Measurements from ENCODE around the gene DNAJC18. TPM values are rescaled to one million over a fixed set of nuclear protein-coding genes. Genes with fewer than 3 reads are reported as not detected.

Gene DNAJC18
- total RNA-seq, 2 experiments from 2014 or later: 3.7 to 5.4 TPM

GRCh38 chr5:139377226-139377625, 62.1 kb downstream of the DNAJC18 start:
- Mint-ChIP-seq H3K4me3 (no peak overlapping the region), H3K4me1 (ENCODE audit: low read depth) (peaks cover 8% of the 10 kb centered on the region), H3K36me3 (ENCODE audit: low read depth) (peaks cover 16% of the 10 kb centered on the region), H3K9me3 (ENCODE audit: insufficient read depth) (no peaks in the 10 kb centered on the region), H3K27ac (no peak overlapping the region), H3K27me3 (ENCODE audit: low read depth) (no peaks in the 10 kb centered on the region)
- no peak for ATAC-seq
- DNase-seq: no peak
- POLR2A ChIA-PET: interaction anchor here (0.6 to 1.1 kb wide), 2 partner anchors 16 to 912 kb away, joined by 3 read pairs; no protein-coding TSS in a partner anchor
- CTCF ChIA-PET: interaction anchor here (0.8 kb wide), 1 partner anchor 14 kb away, joined by 3 read pairs; no protein-coding TSS in a partner anchor

GRCh38 chr5:139376364-139376763, 63.0 kb downstream of the DNAJC18 start:
- no peaks in the 10 kb centered on the region for H3K27me3 Mint-ChIP-seq (ENCODE audit: low read depth)
- ATAC-seq (no peak), DNase-seq (no peak)
- H3K36me3 Mint-ChIP-seq (ENCODE audit: low read depth): peaks cover 20% of the 10 kb centered on the region
- no peak overlapping the region for H3K4me3 Mint-ChIP-seq
- POLR2A ChIA-PET: no interaction called here
- CTCF ChIA-PET: interaction anchor here (1.0 to 1.2 kb wide), 3 partner anchors 10 to 15 kb away, joined by 3 read pairs; no protein-coding TSS in a partner anchor
- no peaks in the 10 kb centered on the region for H3K9me3 Mint-ChIP-seq (ENCODE audit: insufficient read depth)
- H3K27ac Mint-ChIP-seq: no peak overlapping the region
- H3K4me1 Mint-ChIP-seq (ENCODE audit: low read depth): peaks cover 16% of the 10 kb centered on the region

GRCh38 chr5:139374909-139375308, 64.4 kb downstream of the DNAJC18 start:
- no peak for ATAC-seq
- H3K27ac Mint-ChIP-seq: no peak overlapping the region
- peaks cover 23% of the 10 kb centered on the region for H3K36me3 Mint-ChIP-seq (ENCODE audit: low read depth)
- no peak overlapping the region for H3K4me3 Mint-ChIP-seq
- peaks cover 26% of the 10 kb centered on the region for H3K4me1 Mint-ChIP-seq (ENCODE audit: low read depth)
- POLR2A ChIA-PET: interaction anchor here (1.7 kb wide), 1 partner anchor 16 kb away, joined by 5 read pairs; no protein-coding TSS in a partner anchor
- H3K27me3 Mint-ChIP-seq (ENCODE audit: low read depth): no peaks in the 10 kb centered on the region
- no peak for DNase-seq
- no peaks in the 10 kb centered on the region for H3K9me3 Mint-ChIP-seq (ENCODE audit: insufficient read depth)
- CTCF ChIA-PET: interaction anchor here (0.8 kb wide), 1 partner anchor 81 kb away, joined by 3 read pairs; no protein-coding TSS in a partner anchor

GRCh38 chr5:139371482-139372435, 67.6 kb downstream of the DNAJC18 start:
- Mint-ChIP-seq H3K27ac (peak overlapping the region; percentile 58), H3K27me3 (ENCODE audit: low read depth) (no peaks in the 10 kb centered on the region), H3K36me3 (ENCODE audit: low read depth) (peaks cover 32% of the 10 kb centered on the region), H3K9me3 (ENCODE audit: insufficient read depth) (no peaks in the 10 kb centered on the region), H3K4me3 (no peak overlapping the region), H3K4me1 (ENCODE audit: low read depth) (peaks cover 24% of the 10 kb centered on the region)
- ChIA-PET CTCF (interaction anchor here (0.9 to 2.2 kb wide), 5 partner anchors 16 to 109 kb away, joined by 3 to 7 read pairs (median 3); partner anchors contain the start of gene PAIP2), POLR2A (interaction anchor here (1.0 kb wide), 1 partner anchor 15 kb away, joined by 3 read pairs; no protein-coding TSS in a partner anchor)
- DNase-seq: no peak
- ATAC-seq: peak; percentile 41

- Mint-ChIP-seq H3K4me1 (ENCODE audit: low read depth) (peaks cover 24% of the 10 kb centered on the region), H3K4me3 (no peak overlapping the region), H3K9me3 (ENCODE audit: insufficient read depth) (no peaks in the 10 kb centered on the region), H3K27ac (no peak overlapping the region), H3K36me3 (ENCODE audit: low read depth) (peaks cover 42% of the 10 kb centered on the region), H3K27me3 (ENCODE audit: low read depth) (no peaks in the 10 kb centered on the region)
- ATAC-seq: no peak
- no peak for DNase-seq
- CTCF ChIA-PET: interaction anchor here (0.7 to 2.5 kb wide), 11 partner anchors 9 to 580 kb away, joined by 3 to 12 read pairs (median 3); partner anchors contain the start of genes MZB1 and PAIP2
- POLR2A ChIA-PET: interaction anchor here (1.0 kb wide), 1 partner anchor 22 kb away, joined by 6 read pairs; no protein-coding TSS in a partner anchor
These were observed 70.1 kb downstream of the DNAJC18 start for GRCh38 chr5:139369181-139369580.

GRCh38 chr5:139368613-139369012, 70.7 kb downstream of the DNAJC18 start:
- Mint-ChIP-seq H3K27ac (no peak overlapping the region), H3K4me3 (no peak overlapping the region), H3K9me3 (ENCODE audit: insufficient read depth) (no peaks in the 10 kb centered on the region), H3K27me3 (ENCODE audit: low read depth) (no peaks in the 10 kb centered on the region), H3K36me3 (ENCODE audit: low read depth) (peaks cover 45% of the 10 kb centered on the region), H3K4me1 (ENCODE audit: low read depth) (peaks cover 24% of the 10 kb centered on the region)
- POLR2A ChIA-PET: no interaction called here
- DNase-seq (no peak), ATAC-seq (no peak)
- CTCF ChIA-PET: interaction anchor here (0.7 to 2.5 kb wide), 9 partner anchors 8 to 579 kb away, joined by 3 to 12 read pairs (median 3); partner anchors contain the start of genes MZB1 and PAIP2

GRCh38 chr5:139364466-139364865, 74.9 kb downstream of the DNAJC18 start:
- peaks cover 46% of the 10 kb centered on the region for H3K36me3 Mint-ChIP-seq (ENCODE audit: low read depth)

GRCh38 chr5:139363937-139364336, 75.4 kb downstream of the DNAJC18 start:
- DNase-seq (no peak), ATAC-seq (no peak)
- ChIA-PET CTCF (interaction anchor here (1.2 kb wide), 1 partner anchor 27 kb away, joined by 4 read pairs; no protein-coding TSS in a partner anchor), POLR2A (no interaction called here)
- H3K27ac Mint-ChIP-seq: no peak overlapping the region
- H3K4me3 Mint-ChIP-seq: no peak overlapping the region
- H3K9me3 Mint-ChIP-seq (ENCODE audit: insufficient read depth): no peaks in the 10 kb centered on the region
- peaks cover 2% of the 10 kb centered on the region for H3K4me1 Mint-ChIP-seq (ENCODE audit: low read depth)
- no peaks in the 10 kb centered on the region for H3K27me3 Mint-ChIP-seq (ENCODE audit: low read depth)
- peaks cover 44% of the 10 kb centered on the region for H3K36me3 Mint-ChIP-seq (ENCODE audit: low read depth)

More at GRCh38 chr5:139364466-139364865, 74.9 kb downstream of the DNAJC18 start:
- Mint-ChIP-seq H3K9me3 (ENCODE audit: insufficient read depth) (no peaks in the 10 kb centered on the region), H3K4me3 (no peak overlapping the region), H3K27me3 (ENCODE audit: low read depth) (no peaks in the 10 kb centered on the region), H3K27ac (no peak overlapping the region), H3K4me1 (ENCODE audit: low read depth) (peaks cover 2% of the 10 kb centered on the region)
- CTCF ChIA-PET: no interaction called here
- no peak for ATAC-seq
- no peak for DNase-seq
- POLR2A ChIA-PET: interaction anchor here (1.4 kb wide), 1 partner anchor 9 kb away, joined by 3 read pairs; no protein-coding TSS in a partner anchor

- ChIA-PET CTCF (interaction anchor here (1.3 kb wide), 1 partner anchor 111 kb away, joined by 4 read pairs; no protein-coding TSS in a partner anchor), POLR2A (no interaction called here)
- H3K9me3 Mint-ChIP-seq (ENCODE audit: insufficient read depth): no peaks in the 10 kb centered on the region
- H3K27ac Mint-ChIP-seq: no peak overlapping the region
- no peak overlapping the region for H3K4me3 Mint-ChIP-seq
- H3K27me3 Mint-ChIP-seq (ENCODE audit: low read depth): no peaks in the 10 kb centered on the region
- DNase-seq: no peak
- ATAC-seq: no peak
- peaks cover 4% of the 10 kb centered on the region for H3K4me1 Mint-ChIP-seq (ENCODE audit: low read depth)
- peaks cover 53% of the 10 kb centered on the region for H3K36me3 Mint-ChIP-seq (ENCODE audit: low read depth)
These were observed 77.4 kb downstream of the DNAJC18 start for GRCh38 chr5:139361835-139362429.

- ATAC-seq: no peak
- POLR2A ChIA-PET: no interaction called here
These were observed 78.9 kb downstream of the DNAJC18 start for GRCh38 chr5:139360384-139360783.

More at GRCh38 chr5:139360384-139360783, 78.9 kb downstream of the DNAJC18 start:
- Mint-ChIP-seq H3K4me3 (no peak overlapping the region), H3K27me3 (ENCODE audit: low read depth) (no peaks in the 10 kb centered on the region), H3K36me3 (ENCODE audit: low read depth) (peaks cover 46% of the 10 kb centered on the region), H3K4me1 (ENCODE audit: low read depth) (peaks cover 5% of the 10 kb centered on the region), H3K9me3 (ENCODE audit: insufficient read depth) (no peaks in the 10 kb centered on the region), H3K27ac (no peak overlapping the region)
- CTCF ChIA-PET: interaction anchor here (1.0 kb wide), 1 partner anchor 9 kb away, joined by 4 read pairs; no protein-coding TSS in a partner anchor
- no peak for DNase-seq

Data from activated CD8-positive, alpha-beta T cell treated with anti-CD3 and anti-CD28 coated beads, Interleukin-2, amount 10 ng/mL, durations not matched to agents 7 days and 5 days (primary cell).